CD8-positive, alpha-beta memory T cell (primary cell): ENCODE data around the gene GOLGB1. TPM values are rescaled to one million over a fixed set of nuclear protein-coding genes. Genes with fewer than 3 reads are reported as not detected.

Experiments used
- CTCF ChIA-PET: fragments of 350-600 bp; sonication (Branson Sonifier 250); formaldehyde crosslinking; loops from one replicate; lab custom pipeline; 2021; ENCODE audit warnings: antibody characterized with exemption; lab: Charles Lee
- POLR2A ChIA-PET: fragments of 350-600 bp; sonication (Branson Sonifier 250); formaldehyde crosslinking; loops from one replicate; lab custom pipeline; 2021; ENCODE audit warnings: antibody characterized with exemption; lab: Charles Lee
- DNase-seq, 5 donors: peaks; one replicate each; pipeline versions ENCODE4 v3.0.0 to v3.0.0-alpha.2; 2020 to 2022; ENCODE audit warnings: mixed read lengths in 1 of 5
- H3K27ac ChIP-seq: one replicate; pipeline ENCODE4 v1.7.0; 2013; ENCODE audit warnings: low read depth, mild to moderate bottlenecking, low read length, moderate library complexity
- H3K27me3 ChIP-seq: 2 replicates; pipeline ENCODE4 v1.7.0; 2013; ENCODE audit warnings: low read length, mild to moderate bottlenecking; ENCODE audit not compliant: insufficient read depth, poor library complexity, severe bottlenecking
- H3K36me3 ChIP-seq: 2 replicates; pipeline ENCODE4 v1.7.0; 2013; ENCODE audit warnings: mild to moderate bottlenecking, low read length, moderate library complexity; ENCODE audit not compliant: insufficient read depth
- H3K4me1 ChIP-seq: 2 replicates; pipeline ENCODE4 v1.7.0; 2013; ENCODE audit warnings: mild to moderate bottlenecking, low read length, moderate library complexity; ENCODE audit not compliant: insufficient read depth
- H3K4me3 ChIP-seq: 2 replicates; pipeline ENCODE4 v1.7.0; 2013; ENCODE audit warnings: mild to moderate bottlenecking, low read length
- H3K9me3 ChIP-seq: 2 replicates; pipeline ENCODE4 v1.7.0; 2013; ENCODE audit warnings: mild to moderate bottlenecking, low read length
- H3K27ac Mint-ChIP-seq, 8 donors: one replicate each; pipeline ENCODE4 v1.8.0; 2020 to 2021; ENCODE audit warnings: mixed read lengths in 8 of 8, mild to moderate bottlenecking in 6 of 8, inconsistent platforms in 3 of 8, moderate library complexity in 3 of 8
- H3K27me3 Mint-ChIP-seq, 2 donors: one replicate each; pipeline ENCODE4 v1.8.0; 2020 to 2021; ENCODE audit warnings: mixed read lengths in 2 of 2, mild to moderate bottlenecking in 1 of 2, moderate library complexity in 1 of 2
- H3K36me3 Mint-ChIP-seq, 3 donors: one replicate each; pipeline ENCODE4 v1.8.0; 2020 to 2021; ENCODE audit warnings: mixed read lengths in 3 of 3, inconsistent platforms in 1 of 3, mild to moderate bottlenecking in 1 of 3
- H3K4me1 Mint-ChIP-seq, 3 donors: one replicate each; pipeline ENCODE4 v1.8.0; 2020 to 2021; ENCODE audit warnings: mixed read lengths in 3 of 3, inconsistent platforms in 1 of 3, mild to moderate bottlenecking in 1 of 3
- H3K4me3 Mint-ChIP-seq, 7 donors: one replicate each; pipeline ENCODE4 v1.8.0; 2020 to 2021; ENCODE audit warnings: mixed read lengths in 7 of 7, mild to moderate bottlenecking in 6 of 7, moderate library complexity in 4 of 7, inconsistent platforms in 2 of 7
- H3K9me3 Mint-ChIP-seq, 5 donors: one replicate each; pipeline ENCODE4 v1.8.0; 2020 to 2022; ENCODE audit warnings: mixed read lengths in 5 of 5, mild to moderate bottlenecking in 3 of 5, moderate library complexity in 2 of 5, inconsistent platforms in 1 of 5
- polyA plus RNA-seq: library from polyadenylated mRNA; unstranded; fragments of 300-500 nt; fragmentation: Illumina TruSeq; gene quantifications from one replicate; pipeline ENCODE4 v1.2.3, GENCODE V29; 2021
- total RNA-seq, 2 experiments: library from RNA; stranded (reverse); gene quantifications; one replicate each; pipeline ENCODE4 v1.2.3, GENCODE V29; 2021

The GOLGB1 gene
- total and polyA plus RNA-seq, 3 experiments from 2014 or later, result 16.0 to 20.6 (median 17.3) TPM

GRCh38 chr3:121720163-121720562 is 29.4 kb downstream of the GOLGB1 start:
- no peak overlapping the region for H3K27ac ChIP-seq
- ChIA-PET POLR2A (no interaction called here), CTCF (interaction anchor here (0.7 to 0.9 kb wide), 2 partner anchors 14 to 57 kb away, joined by 3 to 4 read pairs; no protein-coding TSS in a partner anchor)
- Mint-ChIP-seq H3K27me3 (no peaks in the 10 kb centered on the region), H3K4me1 (peaks cover 21 to 35% (median 34%) of the 10 kb centered on the region in 3 donors), H3K27ac (peak overlapping the region in 3 of 8 donors; percentile 16 to 56 (median 53)), H3K36me3 (peaks cover 42 to 86% (median 48%) of the 10 kb centered on the region in 3 donors), H3K4me3 (no peak overlapping the region), H3K9me3 (no peaks in the 10 kb centered on the region)
- peaks cover 10% of the 10 kb centered on the region for H3K4me1 ChIP-seq
- H3K4me3 ChIP-seq, result no peak overlapping the region
- no peaks in the 10 kb centered on the region for H3K27me3 ChIP-seq
- DNase-seq, result no peak
- H3K36me3 ChIP-seq, result peaks cover 21% of the 10 kb centered on the region
- H3K9me3 ChIP-seq, result no peaks in the 10 kb centered on the region

- H3K27ac Mint-ChIP-seq, result peak overlapping the region in 3 of 8 donors; percentile 37 to 76 (median 63)
- Histone ChIP-seq H3K9me3 (no peaks in the 10 kb centered on the region), H3K27ac (no peak overlapping the region), H3K36me3 (peaks cover 16% of the 10 kb centered on the region), H3K4me3 (no peak overlapping the region), H3K27me3 (no peaks in the 10 kb centered on the region), H3K4me1 (peaks cover 10% of the 10 kb centered on the region)
- ChIA-PET POLR2A (no interaction called here), CTCF (interaction anchor here (0.9 kb wide), 1 partner anchor 15 kb away, joined by 4 read pairs; no protein-coding TSS in a partner anchor)
- no peaks in the 10 kb centered on the region for H3K27me3 Mint-ChIP-seq
- H3K36me3 Mint-ChIP-seq, result peaks cover 40 to 85% (median 44%) of the 10 kb centered on the region in 3 donors
- H3K4me3 Mint-ChIP-seq, result no peak overlapping the region
- H3K4me1 Mint-ChIP-seq, result peaks cover 21 to 35% (median 33%) of the 10 kb centered on the region in 3 donors
- no peaks in the 10 kb centered on the region for H3K9me3 Mint-ChIP-seq
- no peak for DNase-seq
These were observed 30.1 kb downstream of the GOLGB1 start for GRCh38 chr3:121719423-121719822.

GRCh38 chr3:121718205-121718846 is 31.2 kb downstream of the GOLGB1 start:
- Mint-ChIP-seq H3K27ac (peak overlapping the region; percentile 70 to 96 (median 92)), H3K9me3 (no peaks in the 10 kb centered on the region), H3K36me3 (peaks cover 34 to 84% (median 36%) of the 10 kb centered on the region in 3 donors), H3K27me3 (no peaks in the 10 kb centered on the region), H3K4me1 (peaks cover 21 to 35% (median 30%) of the 10 kb centered on the region in 3 donors), H3K4me3 (peak overlapping the region in 6 of 7 donors; percentile 46 to 84 (median 58))
- peak in 2 of 5 donors; percentile 47 to 60 for DNase-seq
- Histone ChIP-seq H3K27me3 (no peaks in the 10 kb centered on the region), H3K4me3 (no peak overlapping the region), H3K9me3 (no peaks in the 10 kb centered on the region), H3K27ac (no peak overlapping the region), H3K4me1 (peaks cover 10% of the 10 kb centered on the region), H3K36me3 (peaks cover 16% of the 10 kb centered on the region)
- ChIA-PET POLR2A (no interaction called here), CTCF (interaction anchor here (1.0 kb wide), 1 partner anchor 21 kb away, joined by 3 read pairs; no protein-coding TSS in a partner anchor)

- Histone ChIP-seq H3K27me3 (no peaks in the 10 kb centered on the region), H3K36me3 (peaks cover 8% of the 10 kb centered on the region), H3K27ac (no peak overlapping the region), H3K9me3 (no peaks in the 10 kb centered on the region), H3K4me1 (no peaks in the 10 kb centered on the region), H3K4me3 (no peak overlapping the region)
- POLR2A ChIA-PET, result no interaction called here
- H3K27ac Mint-ChIP-seq, result peak overlapping the region in 2 of 8 donors; percentile 17 to 26
- no peak overlapping the region for H3K4me3 Mint-ChIP-seq
- H3K9me3 Mint-ChIP-seq, result no peaks in the 10 kb centered on the region
- peaks cover 14 to 63% (median 22%) of the 10 kb centered on the region in 3 donors for H3K36me3 Mint-ChIP-seq
- peaks cover 5 to 15% (median 7%) of the 10 kb centered on the region in 3 donors for H3K4me1 Mint-ChIP-seq
- no peak for DNase-seq
- H3K27me3 Mint-ChIP-seq, result no peaks in the 10 kb centered on the region
- CTCF ChIA-PET, result no interaction called here
These were observed 39.2 kb downstream of the GOLGB1 start for GRCh38 chr3:121710347-121710746.

- no peaks in the 10 kb centered on the region for H3K4me1 ChIP-seq
- Mint-ChIP-seq H3K9me3 (no peaks in the 10 kb centered on the region), H3K4me3 (no peak overlapping the region), H3K27me3 (no peaks in the 10 kb centered on the region), H3K36me3 (peaks cover 25 to 60% (median 25%) of the 10 kb centered on the region in 3 donors), H3K27ac (peak overlapping the region in 1 of 8 donors; percentile 17), H3K4me1 (peaks cover 5 to 16% (median 7%) of the 10 kb centered on the region in 3 donors)
- H3K27ac ChIP-seq, result no peak overlapping the region
- CTCF ChIA-PET, result no interaction called here
- H3K36me3 ChIP-seq, result no peaks in the 10 kb centered on the region
- DNase-seq, result no peak
- H3K27me3 ChIP-seq, result no peaks in the 10 kb centered on the region
- no peak overlapping the region for H3K4me3 ChIP-seq
- H3K9me3 ChIP-seq, result no peaks in the 10 kb centered on the region
- POLR2A ChIA-PET, result no interaction called here
These were observed 41.8 kb downstream of the GOLGB1 start for GRCh38 chr3:121707531-121708273.

GRCh38 chr3:121705541-121705940 is 44.0 kb downstream of the GOLGB1 start:
- peaks cover 34 to 70% (median 36%) of the 10 kb centered on the region in 3 donors for H3K36me3 Mint-ChIP-seq

GRCh38 chr3:121703973-121704372 is 45.6 kb downstream of the GOLGB1 start:
- H3K27ac ChIP-seq, result no peak overlapping the region
- POLR2A ChIA-PET, result no interaction called here
- Mint-ChIP-seq H3K27me3 (no peaks in the 10 kb centered on the region), H3K36me3 (peaks cover 33 to 69% (median 34%) of the 10 kb centered on the region in 3 donors), H3K4me3 (no peak overlapping the region), H3K27ac (peak overlapping the region in 2 of 8 donors; percentile 20 to 43), H3K4me1 (peaks cover 2 to 5% (median 5%) of the 10 kb centered on the region in 3 donors), H3K9me3 (no peaks in the 10 kb centered on the region)
- CTCF ChIA-PET, result no interaction called here
- H3K4me3 ChIP-seq, result no peak overlapping the region
- H3K27me3 ChIP-seq, result no peaks in the 10 kb centered on the region
- H3K9me3 ChIP-seq, result no peaks in the 10 kb centered on the region
- no peaks in the 10 kb centered on the region for H3K4me1 ChIP-seq
- peaks cover 12% of the 10 kb centered on the region for H3K36me3 ChIP-seq
- DNase-seq, result no peak

More at GRCh38 chr3:121705541-121705940, 44.0 kb downstream of the GOLGB1 start:
- DNase-seq, result no peak
- no peak overlapping the region for H3K4me3 Mint-ChIP-seq
- Histone ChIP-seq H3K9me3 (no peaks in the 10 kb centered on the region), H3K4me3 (no peak overlapping the region), H3K4me1 (no peaks in the 10 kb centered on the region), H3K27ac (no peak overlapping the region), H3K27me3 (no peaks in the 10 kb centered on the region), H3K36me3 (peaks cover 12% of the 10 kb centered on the region)
- H3K4me1 Mint-ChIP-seq, result peaks cover 5 to 11% (median 7%) of the 10 kb centered on the region in 3 donors
- ChIA-PET CTCF (no interaction called here), POLR2A (no interaction called here)
- H3K9me3 Mint-ChIP-seq, result no peaks in the 10 kb centered on the region
- no peak overlapping the region for H3K27ac Mint-ChIP-seq
- H3K27me3 Mint-ChIP-seq, result no peaks in the 10 kb centered on the region

- no peaks in the 10 kb centered on the region for H3K27me3 ChIP-seq
- ChIA-PET POLR2A (no interaction called here), CTCF (interaction anchor here (2.2 kb wide), 1 partner anchor 18 kb away, joined by 5 read pairs; no protein-coding TSS in a partner anchor)
- no peaks in the 10 kb centered on the region for H3K4me1 ChIP-seq
- no peak overlapping the region for H3K4me3 ChIP-seq
- DNase-seq, result no peak
- Mint-ChIP-seq H3K27me3 (no peaks in the 10 kb centered on the region), H3K36me3 (peaks cover 31 to 38% (median 37%) of the 10 kb centered on the region in 3 donors), H3K27ac (no peak overlapping the region), H3K4me3 (no peak overlapping the region), H3K4me1 (no peaks in the 10 kb centered on the region), H3K9me3 (no peaks in the 10 kb centered on the region)
- no peaks in the 10 kb centered on the region for H3K9me3 ChIP-seq
- peaks cover 17% of the 10 kb centered on the region for H3K36me3 ChIP-seq
- no peak overlapping the region for H3K27ac ChIP-seq
These were observed 50.6 kb downstream of the GOLGB1 start for GRCh38 chr3:121698901-121699300.
